ENCODE results near the gene LGALS3BP.

Gene LGALS3BP

GRCh38 chr17:79014158-79014758 is 34.5 kb upstream of the LGALS3BP start:
- DNase-seq (ENCODE audit: low spot score), result no peak

GRCh38 chr17:79012563-79013134 is 32.9 kb upstream of the LGALS3BP start:
- no peak for DNase-seq (ENCODE audit: low spot score)

- no peak for DNase-seq (ENCODE audit: low spot score)
These were observed 31.9 kb upstream of the LGALS3BP start for GRCh38 chr17:79011451-79012147.

- DNase-seq (ENCODE audit: low spot score), result no peak
These were observed 30.6 kb upstream of the LGALS3BP start for GRCh38 chr17:79010304-79010646.

GRCh38 chr17:79009397-79010303 is 29.9 kb upstream of the LGALS3BP start, which contains the start of gene CANT1:
Gene CANT1 (minus strand): TSS chr17:79009764. CDS start chr17:78997622, 12,142 bp downstream.
- DNase-seq (ENCODE audit: low spot score), result peak; percentile 94

- no peak for DNase-seq (ENCODE audit: low spot score)
These were observed 29.1 kb upstream of the LGALS3BP start for GRCh38 chr17:79008666-79009387.

GRCh38 chr17:79007504-79008381 is 28.0 kb upstream of the LGALS3BP start:
- no peak for DNase-seq (ENCODE audit: low spot score)

GRCh38 chr17:79006794-79007503 is 27.2 kb upstream of the LGALS3BP start:
- no peak for DNase-seq (ENCODE audit: low spot score)

- DNase-seq (ENCODE audit: low spot score), result no peak
These were observed 26.3 kb upstream of the LGALS3BP start for GRCh38 chr17:79006046-79006445.

- no peak for DNase-seq (ENCODE audit: low spot score)
These were observed 25.5 kb upstream of the LGALS3BP start for GRCh38 chr17:79005063-79005861.

- no peak for DNase-seq (ENCODE audit: low spot score)
These were observed 24.1 kb upstream of the LGALS3BP start for GRCh38 chr17:79003661-79004411.

- no peak for DNase-seq (ENCODE audit: low spot score)
These were observed 23.3 kb upstream of the LGALS3BP start for GRCh38 chr17:79002796-79003593.

GRCh38 chr17:79002291-79002690 is 22.6 kb upstream of the LGALS3BP start:
- DNase-seq (ENCODE audit: low spot score), result no peak

- no peak for DNase-seq (ENCODE audit: low spot score)
These were observed 21.7 kb upstream of the LGALS3BP start for GRCh38 chr17:79001190-79002020.

GRCh38 chr17:79000396-79001189 is 20.9 kb upstream of the LGALS3BP start:
- DNase-seq (ENCODE audit: low spot score), result no peak

- DNase-seq (ENCODE audit: low spot score), result no peak
These were observed 20.2 kb upstream of the LGALS3BP start for GRCh38 chr17:78999947-79000395.
